Epithelial cell of esophagus (primary cell): ENCODE data around the gene HP1BP3.

ENCODE experiments used
- DNase-seq: peaks from one replicate; pipeline ENCODE4 v3.0.0; 2010; ENCODE audit warnings: low read depth
- H3K4me3 ChIP-seq: 2 replicates; pipeline ENCODE4 v1.5.1; 2011; ENCODE audit warnings: mild to moderate bottlenecking, low read length, control low read depth
- CTCF ChIP-seq: IDR thresholded peaks from 2 replicates; pipeline ENCODE4 v1.5.1; 2011; ENCODE audit warnings: low read depth, mild to moderate bottlenecking, low read length, control low read depth, inconsistent platforms; ENCODE audit not compliant: insufficient read depth; ENCODE audit errors: missing control alignments

Gene HP1BP3

DNA sequence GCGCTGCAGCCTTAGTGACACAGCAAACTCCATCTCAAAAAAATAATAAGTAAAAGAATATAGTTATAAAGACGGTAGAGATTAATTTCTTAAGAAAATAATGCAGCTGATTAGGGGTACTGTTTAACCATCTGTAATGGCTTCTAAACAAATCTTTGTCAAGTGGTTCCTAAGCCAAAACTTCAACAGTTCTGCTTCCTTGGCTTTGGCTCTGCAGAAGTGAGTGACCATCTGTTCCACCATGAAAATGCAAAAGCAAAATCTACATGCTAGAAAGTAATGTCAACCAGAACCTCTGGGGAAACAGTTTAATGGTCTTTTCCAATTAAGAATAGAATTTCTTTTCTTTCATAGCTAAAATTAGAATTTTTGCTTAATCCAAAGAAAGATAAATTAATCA is 46.3 kb downstream of the HP1BP3 start:
- H3K4me3 ChIP-seq: no peak overlapping the region
- DNase-seq: no peak
- no peak for TF ChIP-seq CTCF

GRCh38 chr1:20739225-20739624 is 47.9 kb downstream of the HP1BP3 start:
- DNase-seq: peak; percentile 42
- no peak overlapping the region for H3K4me3 ChIP-seq
- TF ChIP-seq CTCF: no peak

GRCh38 chr1:20735581-20736111 is 51.5 kb downstream of the HP1BP3 start:
- TF ChIP-seq CTCF: no peak
- peak; percentile 99 for DNase-seq
- H3K4me3 ChIP-seq: no peak overlapping the region

- DNase-seq: no peak
- TF ChIP-seq CTCF: no peak
- no peak overlapping the region for H3K4me3 ChIP-seq
Measured at GRCh38 chr1:20733360-20733975, 53.6 kb downstream of the HP1BP3 start.

GRCh38 chr1:20732588-20733359 is 54.3 kb downstream of the HP1BP3 start, which contains the start of gene SH2D5:
Gene SH2D5 (minus strand): TSS chr1:20732703. CDS start chr1:20728044, 4,659 bp downstream.
- peak; percentile 99 for DNase-seq
- H3K4me3 ChIP-seq: peak within 1 kb of the TSS; percentile 62
- peak; percentile 52 for TF ChIP-seq CTCF

DNA sequence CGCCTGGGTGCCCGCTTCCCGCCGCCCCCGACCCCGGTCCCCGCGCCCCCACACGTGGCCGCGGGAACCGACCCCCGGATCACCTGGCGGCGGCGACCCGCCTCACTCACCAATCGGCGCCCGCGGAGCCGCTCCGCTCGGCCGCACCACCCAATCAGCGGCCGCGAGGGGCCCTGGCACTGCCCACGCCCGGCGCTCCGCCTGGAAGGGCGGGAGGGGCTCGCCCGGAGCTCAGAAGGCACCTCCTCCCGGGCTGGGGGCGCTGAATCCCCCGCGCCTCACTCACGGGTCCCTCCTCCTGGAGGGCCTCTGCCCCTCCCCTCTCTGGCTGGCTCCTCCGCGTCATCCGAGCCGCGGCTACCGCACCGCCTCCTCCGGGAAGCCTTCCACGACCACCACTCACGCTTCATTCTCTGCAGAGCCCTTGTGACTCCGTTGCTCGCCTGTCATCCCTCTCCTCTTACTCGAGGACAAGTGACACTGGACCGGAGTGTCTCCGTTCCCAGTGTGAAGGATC is 55.0 kb downstream of the HP1BP3 start:
- no peak for TF ChIP-seq CTCF
- DNase-seq: peak; percentile 86
- peak overlapping the region; percentile 62 for H3K4me3 ChIP-seq
